Measurements from ENCODE around the gene ROBO1.

Gene ROBO1

DNA sequence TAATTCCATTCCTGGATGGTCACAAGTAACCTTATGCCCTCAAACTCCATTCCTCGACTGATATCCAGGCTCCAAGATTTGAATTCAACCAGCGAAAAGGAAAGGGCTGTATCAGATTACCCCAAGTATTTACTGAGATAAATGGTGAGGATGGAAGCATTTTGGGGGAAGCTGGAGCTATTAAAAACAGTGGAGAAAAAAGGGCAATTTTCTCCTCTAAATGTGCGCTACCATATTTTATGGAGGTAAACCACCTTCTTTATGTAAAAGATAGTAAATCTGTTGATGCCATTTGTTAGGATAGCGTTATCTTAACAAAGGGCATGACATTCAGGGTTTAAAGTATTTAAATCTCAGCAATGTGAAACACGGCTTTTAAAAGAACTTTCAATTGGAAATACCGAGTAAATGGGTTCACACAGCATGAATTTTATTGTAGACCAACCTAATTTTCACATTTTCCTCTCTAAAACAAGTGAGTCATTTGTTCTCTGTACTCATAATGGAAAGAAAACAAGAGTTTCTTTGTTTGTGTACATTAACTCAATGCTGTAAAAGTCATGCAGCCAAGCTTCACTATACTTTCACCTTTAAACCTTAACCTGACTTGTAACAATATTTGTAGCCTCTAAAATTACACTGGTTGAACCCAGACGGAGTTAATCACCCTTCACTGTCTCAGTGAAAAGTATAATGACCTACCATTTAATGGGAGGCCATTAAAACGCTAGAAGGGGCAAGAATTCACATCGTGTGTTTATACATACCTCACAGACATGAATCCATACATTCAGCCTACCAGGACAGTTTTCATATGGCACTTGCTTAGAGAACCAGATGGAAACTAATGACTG, 773.4 kb downstream of the ROBO1 start:
- peaks cover 11% of the 10 kb centered on the region for H3K9me3 Mint-ChIP-seq (ENCODE audit: low read depth)
- H3K27ac Mint-ChIP-seq: no peak overlapping the region
- H3K27me3 Mint-ChIP-seq: no peaks in the 10 kb centered on the region
- H3K4me1 Mint-ChIP-seq (ENCODE audit: low read depth): no peaks in the 10 kb centered on the region
- no peak overlapping the region for H3K4me3 Mint-ChIP-seq
- no peaks in the 10 kb centered on the region for H3K36me3 Mint-ChIP-seq

DNA sequence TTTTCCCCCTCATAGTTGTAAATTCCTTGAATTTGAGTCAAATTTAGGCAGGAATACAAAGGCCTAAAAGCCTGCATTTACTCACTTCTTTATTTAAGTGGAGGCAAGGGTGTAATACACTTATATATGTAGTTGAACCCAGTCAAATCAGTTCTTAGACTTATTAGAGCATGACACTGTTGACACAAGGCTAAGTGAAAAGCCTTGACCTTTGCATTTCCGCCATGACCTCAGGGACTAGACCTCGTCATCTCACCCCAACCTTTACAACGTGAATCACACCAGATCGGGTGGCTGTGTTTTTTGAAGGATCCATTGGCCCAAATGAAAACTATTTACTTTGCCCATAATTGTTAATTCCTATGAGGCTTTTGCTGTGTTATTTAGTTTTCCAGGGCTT, 774.4 kb downstream of the ROBO1 start:
- Mint-ChIP-seq H3K4me1 (ENCODE audit: low read depth) (no peaks in the 10 kb centered on the region), H3K9me3 (ENCODE audit: low read depth) (peaks cover 13% of the 10 kb centered on the region), H3K27me3 (no peaks in the 10 kb centered on the region), H3K4me3 (no peak overlapping the region), H3K27ac (no peak overlapping the region), H3K36me3 (no peaks in the 10 kb centered on the region)

DNA sequence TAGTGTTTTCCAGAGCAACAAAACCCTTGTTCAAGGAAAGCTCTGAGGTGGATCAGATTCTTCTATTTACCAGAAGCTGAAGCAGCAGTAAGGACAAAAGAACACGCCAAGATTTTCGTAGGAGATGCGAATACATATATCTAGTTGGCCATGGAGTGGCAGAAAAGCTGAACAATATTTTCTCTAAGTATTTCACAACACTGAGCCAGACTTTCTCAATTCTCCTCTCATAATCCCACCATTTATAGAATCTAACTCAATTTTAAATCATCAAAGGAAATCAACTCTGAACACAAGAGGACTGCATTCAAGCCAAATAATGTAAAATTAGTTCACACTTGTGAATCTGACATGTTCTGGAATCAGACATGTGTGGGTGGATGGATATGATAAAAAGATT, 775.0 kb downstream of the ROBO1 start:
- no peaks in the 10 kb centered on the region for H3K4me1 Mint-ChIP-seq (ENCODE audit: low read depth)
- H3K36me3 Mint-ChIP-seq: no peaks in the 10 kb centered on the region
- peaks cover 14% of the 10 kb centered on the region for H3K9me3 Mint-ChIP-seq (ENCODE audit: low read depth)
- H3K27ac Mint-ChIP-seq: no peak overlapping the region
- H3K4me3 Mint-ChIP-seq: no peak overlapping the region
- H3K27me3 Mint-ChIP-seq: no peaks in the 10 kb centered on the region

DNA sequence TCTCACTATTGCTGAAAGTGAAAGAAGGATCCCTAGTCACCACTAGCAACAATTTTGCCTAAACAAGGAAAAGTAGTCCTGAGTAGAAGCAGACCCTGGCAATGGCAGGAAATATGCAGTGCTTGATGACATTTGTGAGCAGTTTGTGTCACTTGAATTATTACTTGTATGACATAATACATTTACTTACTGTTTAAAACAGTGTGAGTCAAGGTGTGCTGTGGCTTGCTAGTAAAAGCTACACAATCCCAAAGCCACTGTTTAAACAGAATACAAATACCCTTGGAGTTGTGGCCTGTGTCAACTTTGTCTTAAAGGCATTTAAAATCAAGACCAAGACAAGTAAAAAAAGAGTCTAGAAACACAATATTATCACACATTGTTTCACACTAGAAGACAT, 775.4 kb downstream of the ROBO1 start:
- Mint-ChIP-seq H3K27me3 (no peaks in the 10 kb centered on the region), H3K9me3 (ENCODE audit: low read depth) (peaks cover 14% of the 10 kb centered on the region), H3K4me3 (no peak overlapping the region), H3K27ac (no peak overlapping the region), H3K36me3 (no peaks in the 10 kb centered on the region), H3K4me1 (ENCODE audit: low read depth) (no peaks in the 10 kb centered on the region)

DNA sequence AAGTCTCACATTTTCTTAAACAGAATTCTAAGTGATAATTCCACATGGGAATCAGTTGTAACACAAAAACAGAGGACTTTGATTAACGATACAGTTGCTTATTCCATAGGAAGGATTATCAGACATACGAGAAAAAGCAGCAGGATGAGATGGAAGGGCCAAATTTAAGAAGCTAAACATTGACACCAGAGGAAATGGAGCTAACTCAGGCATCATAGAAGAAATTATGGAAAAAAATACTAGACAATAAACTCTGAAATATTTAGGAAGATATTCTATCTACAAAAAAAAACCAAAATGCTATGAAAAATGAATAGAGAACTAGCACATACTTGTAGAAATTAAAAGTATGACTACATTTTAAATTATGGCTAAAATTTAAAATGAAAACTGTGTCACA, 776.1 kb downstream of the ROBO1 start:
- H3K4me3 Mint-ChIP-seq: no peak overlapping the region
- peaks cover 14% of the 10 kb centered on the region for H3K9me3 Mint-ChIP-seq (ENCODE audit: low read depth)
- H3K4me1 Mint-ChIP-seq (ENCODE audit: low read depth): no peaks in the 10 kb centered on the region
- H3K27me3 Mint-ChIP-seq: no peaks in the 10 kb centered on the region
- no peak overlapping the region for H3K27ac Mint-ChIP-seq
- no peaks in the 10 kb centered on the region for H3K36me3 Mint-ChIP-seq

DNA sequence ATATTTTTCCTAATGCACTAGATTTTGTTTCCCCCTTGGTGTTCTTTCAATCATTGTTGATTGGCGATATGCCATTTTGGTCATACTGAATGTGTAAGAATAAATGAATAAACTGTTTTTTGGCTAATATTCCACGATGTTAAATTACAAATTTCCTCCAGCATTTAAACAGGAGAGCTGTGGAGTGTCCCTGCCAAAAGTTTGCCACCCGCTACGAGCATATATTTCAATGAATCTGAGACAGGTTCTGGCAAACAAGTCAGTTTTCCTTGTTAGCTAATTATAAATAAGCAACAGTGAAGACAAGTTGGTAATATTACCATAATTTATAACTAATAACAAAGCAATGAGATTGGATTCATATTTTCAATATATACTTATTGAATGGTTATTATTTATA, 777.6 kb downstream of the ROBO1 start:
- Mint-ChIP-seq H3K36me3 (no peaks in the 10 kb centered on the region), H3K27ac (no peak overlapping the region), H3K4me3 (no peak overlapping the region), H3K4me1 (ENCODE audit: low read depth) (no peaks in the 10 kb centered on the region), H3K27me3 (no peaks in the 10 kb centered on the region), H3K9me3 (ENCODE audit: low read depth) (peaks cover 10% of the 10 kb centered on the region)

DNA sequence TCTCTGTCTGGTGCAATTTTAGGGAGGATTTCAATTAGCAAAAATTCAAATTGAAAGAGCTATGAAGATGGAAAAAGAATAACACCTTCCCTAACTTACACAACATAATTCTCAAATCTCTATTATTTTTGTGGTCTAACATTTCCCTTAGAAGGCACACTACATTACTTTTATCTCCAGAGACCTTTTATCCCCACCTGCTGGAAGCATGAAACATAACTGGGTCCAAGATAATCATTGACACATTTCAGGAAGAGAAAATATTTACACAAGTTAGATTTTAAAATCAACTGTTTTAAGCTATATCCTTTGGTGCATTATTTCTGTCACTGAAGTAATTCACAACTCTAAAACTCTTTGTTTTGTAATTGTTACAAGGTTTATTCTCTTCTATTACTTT, 779.5 kb downstream of the ROBO1 start:
- Mint-ChIP-seq H3K27ac (no peak overlapping the region), H3K4me1 (ENCODE audit: low read depth) (no peaks in the 10 kb centered on the region), H3K36me3 (no peaks in the 10 kb centered on the region), H3K27me3 (no peaks in the 10 kb centered on the region), H3K9me3 (ENCODE audit: low read depth) (peaks cover 10% of the 10 kb centered on the region), H3K4me3 (no peak overlapping the region)

DNA sequence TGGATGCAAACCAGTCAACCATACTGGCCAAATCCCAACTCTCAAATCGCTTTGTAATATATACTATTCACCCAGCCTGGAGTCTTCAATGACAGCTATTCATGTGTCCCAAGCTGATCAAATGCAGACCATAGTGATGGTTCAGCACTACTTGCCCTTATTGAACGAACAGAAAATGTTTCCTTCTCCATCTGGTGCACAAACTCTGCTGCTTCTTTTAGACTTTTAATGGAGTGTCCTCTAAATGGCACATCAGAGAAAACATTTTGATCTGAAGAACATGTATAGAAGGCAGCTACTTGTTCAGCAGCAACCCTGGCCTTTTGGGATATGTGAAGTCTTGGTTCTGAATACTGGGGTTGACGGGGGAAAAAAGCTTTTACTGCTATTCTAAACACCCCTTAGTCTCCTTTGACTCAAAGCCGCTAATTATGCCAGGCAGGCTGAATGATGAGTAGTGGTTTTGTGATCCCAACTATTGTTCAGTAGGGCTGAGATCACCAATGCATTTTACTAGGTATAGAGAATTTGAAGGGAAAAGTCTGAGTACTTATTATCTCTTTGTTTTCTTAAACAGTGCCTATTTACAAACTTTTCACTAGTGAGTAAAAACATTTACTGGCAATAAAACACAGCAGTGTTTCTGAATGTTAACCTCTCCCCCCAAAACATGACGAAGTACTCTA, 781.2 kb downstream of the ROBO1 start:
- Mint-ChIP-seq H3K36me3 (no peaks in the 10 kb centered on the region), H3K27me3 (no peaks in the 10 kb centered on the region), H3K4me3 (no peak overlapping the region), H3K27ac (no peak overlapping the region), H3K9me3 (ENCODE audit: low read depth) (peaks cover 10% of the 10 kb centered on the region), H3K4me1 (ENCODE audit: low read depth) (no peaks in the 10 kb centered on the region)

DNA sequence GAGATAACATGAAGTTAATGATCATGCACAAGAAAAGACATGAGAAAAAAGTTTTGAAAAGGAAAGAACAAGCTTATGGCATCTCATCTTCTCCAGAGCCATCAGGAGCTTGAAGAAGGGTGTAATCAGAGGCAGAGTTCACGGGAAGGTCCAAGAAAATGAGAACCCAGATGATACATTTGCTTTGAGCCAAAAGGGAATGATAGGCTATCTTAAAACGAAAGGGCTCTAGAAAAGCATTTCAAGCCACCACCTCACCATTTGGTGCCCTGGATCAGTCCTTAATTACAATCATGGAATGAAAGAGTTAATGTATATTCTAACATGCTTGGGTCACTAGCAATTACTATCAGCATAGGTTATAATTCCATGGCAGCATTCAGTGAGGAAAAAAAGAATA, 781.8 kb downstream of the ROBO1 start:
- no peak overlapping the region for H3K27ac Mint-ChIP-seq
- no peaks in the 10 kb centered on the region for H3K36me3 Mint-ChIP-seq
- H3K9me3 Mint-ChIP-seq (ENCODE audit: low read depth): peaks cover 10% of the 10 kb centered on the region
- H3K27me3 Mint-ChIP-seq: no peaks in the 10 kb centered on the region
- H3K4me1 Mint-ChIP-seq (ENCODE audit: low read depth): no peaks in the 10 kb centered on the region
- no peak overlapping the region for H3K4me3 Mint-ChIP-seq

DNA sequence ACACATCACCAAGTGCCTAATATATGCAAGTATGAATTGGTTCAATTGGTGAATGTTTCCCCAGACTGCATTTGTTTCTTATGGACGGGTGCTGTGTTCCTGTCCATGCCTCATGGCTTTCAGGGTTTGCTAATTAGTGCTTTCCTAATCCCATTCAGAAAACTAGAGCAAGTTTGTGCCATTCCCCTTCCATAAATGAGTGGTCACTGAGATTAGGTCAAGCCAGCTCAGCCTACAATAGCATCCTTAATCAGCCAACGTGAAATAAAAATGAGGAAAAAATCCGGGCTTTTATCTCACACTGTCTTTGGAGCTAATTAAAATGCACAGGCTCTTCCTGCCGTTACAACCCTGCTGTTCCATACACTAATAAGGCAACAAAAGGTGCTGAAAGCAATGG, 788.8 kb downstream of the ROBO1 start:
- H3K4me3 Mint-ChIP-seq: no peak overlapping the region
- no peaks in the 10 kb centered on the region for H3K36me3 Mint-ChIP-seq
- H3K9me3 Mint-ChIP-seq (ENCODE audit: low read depth): no peaks in the 10 kb centered on the region
- peaks cover 2% of the 10 kb centered on the region for H3K4me1 Mint-ChIP-seq (ENCODE audit: low read depth)
- no peaks in the 10 kb centered on the region for H3K27me3 Mint-ChIP-seq
- H3K27ac Mint-ChIP-seq: no peak overlapping the region

DNA sequence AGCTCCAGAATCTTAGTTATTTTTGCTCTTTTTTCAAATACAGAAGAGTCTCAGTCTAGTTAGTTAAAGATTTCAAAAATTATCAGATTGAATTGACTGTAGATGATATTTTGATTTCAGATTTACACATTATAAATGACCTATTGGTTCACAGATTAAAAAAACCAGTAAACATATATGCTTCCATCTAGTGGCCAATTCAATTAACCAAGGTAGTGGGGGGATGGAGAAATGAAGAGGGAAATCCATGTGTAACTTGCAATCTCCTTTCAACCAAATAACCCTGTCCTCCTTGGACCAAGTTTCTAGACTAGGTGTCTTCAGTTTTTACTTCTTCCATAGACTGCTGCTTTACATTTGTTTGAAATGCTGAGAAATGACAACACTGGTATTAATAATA, 789.8 kb downstream of the ROBO1 start:
- H3K36me3 Mint-ChIP-seq: no peaks in the 10 kb centered on the region
- H3K27ac Mint-ChIP-seq: no peak overlapping the region
- H3K4me1 Mint-ChIP-seq (ENCODE audit: low read depth): peaks cover 2% of the 10 kb centered on the region
- no peak overlapping the region for H3K4me3 Mint-ChIP-seq
- no peaks in the 10 kb centered on the region for H3K9me3 Mint-ChIP-seq (ENCODE audit: low read depth)
- no peaks in the 10 kb centered on the region for H3K27me3 Mint-ChIP-seq

DNA sequence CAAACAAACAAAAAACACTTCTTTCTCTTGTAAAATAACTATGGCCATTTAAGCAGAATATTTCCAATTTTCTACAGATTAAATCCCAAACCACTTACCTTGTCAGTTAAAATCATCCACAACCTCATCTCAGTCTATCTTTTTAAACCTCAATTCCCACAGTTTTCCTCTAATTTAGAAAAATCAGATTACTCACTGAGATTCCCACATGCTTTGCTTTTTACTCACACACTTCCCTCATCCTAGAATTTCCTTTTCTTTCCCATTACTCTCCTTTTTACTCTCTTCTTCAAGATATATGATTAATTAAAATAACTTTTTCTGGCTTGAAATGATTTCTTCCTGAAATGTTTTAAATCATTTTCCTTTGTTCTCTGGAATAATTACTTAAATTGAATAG, 790.7 kb downstream of the ROBO1 start:
- no peaks in the 10 kb centered on the region for H3K27me3 Mint-ChIP-seq
- H3K36me3 Mint-ChIP-seq: no peaks in the 10 kb centered on the region
- H3K4me3 Mint-ChIP-seq: no peak overlapping the region
- H3K9me3 Mint-ChIP-seq (ENCODE audit: low read depth): no peaks in the 10 kb centered on the region
- peaks cover 2% of the 10 kb centered on the region for H3K4me1 Mint-ChIP-seq (ENCODE audit: low read depth)
- H3K27ac Mint-ChIP-seq: no peak overlapping the region

DNA sequence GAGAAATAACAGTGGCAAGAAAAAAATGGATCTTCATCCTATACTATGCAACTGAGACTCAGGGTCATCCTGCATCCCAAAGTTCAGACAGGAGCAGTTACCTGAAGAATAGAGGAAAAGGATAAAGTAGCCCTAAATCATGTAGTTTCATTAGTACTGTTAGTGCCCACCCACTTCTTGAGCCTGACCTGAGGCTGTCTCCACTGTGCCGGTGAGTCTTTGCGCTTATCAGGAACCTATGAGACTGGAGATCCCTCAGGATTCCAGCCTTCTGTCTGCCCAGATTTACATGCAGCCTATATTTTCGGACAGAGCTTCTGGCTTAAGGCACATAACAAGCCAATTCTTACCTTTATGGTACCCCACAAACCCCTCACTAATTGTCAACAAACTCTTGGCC, 791.6 kb downstream of the ROBO1 start:
- H3K27me3 Mint-ChIP-seq: no peaks in the 10 kb centered on the region
- no peak overlapping the region for H3K4me3 Mint-ChIP-seq
- no peak overlapping the region for H3K27ac Mint-ChIP-seq

DNA sequence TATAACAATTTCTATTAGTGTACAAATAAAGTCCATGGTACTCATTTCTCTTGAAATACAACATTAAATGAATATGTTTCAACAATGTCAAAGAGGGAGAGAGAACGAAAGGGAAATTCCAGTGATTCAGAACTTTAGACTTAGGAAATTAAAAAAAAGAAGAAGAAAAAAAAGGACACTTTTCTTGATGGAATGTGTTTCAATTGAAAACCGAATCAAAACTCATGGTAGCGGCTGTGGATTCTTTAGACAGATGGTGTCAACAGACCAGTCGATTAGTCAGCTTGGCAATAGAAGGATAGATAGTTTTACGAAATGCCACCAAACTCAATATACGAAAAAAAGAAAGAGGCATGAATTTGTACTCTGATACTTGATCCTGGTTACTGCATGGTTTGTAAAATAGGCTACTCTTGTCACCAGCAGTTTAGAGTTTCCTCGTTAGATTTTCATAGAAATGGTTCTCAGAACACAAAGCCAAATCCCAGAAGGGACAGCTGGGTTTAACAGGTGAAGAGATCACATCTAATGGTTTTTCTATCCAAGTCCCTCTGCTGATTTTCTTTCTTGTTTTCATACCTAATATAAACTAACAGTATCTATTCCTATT, 793.5 kb downstream of the ROBO1 start:
- Mint-ChIP-seq H3K27ac (no peak overlapping the region), H3K9me3 (ENCODE audit: low read depth) (no peaks in the 10 kb centered on the region), H3K27me3 (no peaks in the 10 kb centered on the region), H3K36me3 (no peaks in the 10 kb centered on the region), H3K4me1 (ENCODE audit: low read depth) (peaks cover 2% of the 10 kb centered on the region), H3K4me3 (no peak overlapping the region)

More for the DNA sequence above, 791.6 kb downstream of the ROBO1 start:
- Mint-ChIP-seq H3K4me1 (ENCODE audit: low read depth) (peaks cover 2% of the 10 kb centered on the region), H3K36me3 (no peaks in the 10 kb centered on the region), H3K9me3 (ENCODE audit: low read depth) (no peaks in the 10 kb centered on the region)

DNA sequence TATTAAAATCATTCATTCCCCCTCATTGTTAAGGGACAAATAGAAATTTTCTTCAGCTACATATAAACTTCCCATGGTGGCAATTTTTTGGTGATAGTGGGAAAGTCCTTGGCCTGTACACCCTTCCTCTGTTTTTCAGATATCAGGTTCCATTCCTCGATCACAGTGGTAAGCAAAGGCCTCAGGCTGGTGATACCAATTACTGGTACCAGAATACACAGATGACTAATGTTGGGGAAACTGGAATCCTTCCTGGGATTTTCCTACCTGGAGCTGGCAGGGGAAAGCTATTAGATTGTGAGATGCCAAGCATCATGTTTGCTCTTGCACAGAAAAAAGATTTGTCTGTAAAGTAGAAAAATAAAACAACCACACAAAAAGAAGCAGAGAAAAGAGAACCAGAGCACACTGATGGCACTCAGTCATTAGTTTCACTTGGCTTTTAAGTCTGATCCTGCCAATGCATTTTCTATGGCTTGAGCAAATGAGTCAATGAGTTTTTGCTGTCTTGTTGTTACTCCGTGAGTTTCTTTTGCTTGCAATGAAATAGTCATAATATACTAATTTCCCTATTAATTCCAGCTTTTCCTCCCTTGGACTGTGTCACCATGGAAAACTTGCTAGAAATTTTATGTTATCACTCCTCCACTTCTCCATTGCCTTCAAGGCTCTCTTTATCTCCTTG, 795.0 kb downstream of the ROBO1 start:
- Mint-ChIP-seq H3K27ac (no peak overlapping the region), H3K4me1 (ENCODE audit: low read depth) (peaks cover 2% of the 10 kb centered on the region), H3K9me3 (ENCODE audit: low read depth) (no peaks in the 10 kb centered on the region), H3K4me3 (no peak overlapping the region), H3K36me3 (no peaks in the 10 kb centered on the region), H3K27me3 (no peaks in the 10 kb centered on the region)
